Activated T-cell treated with anti-CD3 and anti-CD28 coated beads, Interleukin-2, amount 50 U/mL, for 72 hours (primary cell): ENCODE data around the gene SLC35A4. TPM values are rescaled to one million over a fixed set of nuclear protein-coding genes. Genes with fewer than 3 reads are reported as not detected.
"Not testable (repeated sequence)": the region's sequence is repeated elsewhere in the genome, so short reads cannot be mapped to it uniquely, and the experiment has no call there.

Experiments
- ATAC-seq, 2 donors: fragments of 150-1000 bp; cut with Tn5 transposase; replicated peaks in 1 of 2; 2 replicates each; pipeline ENCODE4 v1.10.0; 2021; ENCODE audit warnings: moderate library complexity in 2 of 2, mild to moderate bottlenecking in 1 of 2
- DNase-seq, 2 donors: peaks; one replicate each; pipeline ENCODE4 v3.0.0; 2021 to 2022; ENCODE audit warnings: mixed read lengths in 1 of 2
- H3K27ac Mint-ChIP-seq: one replicate; pipeline ENCODE4 v1.8.0; 2022; ENCODE audit warnings: mild to moderate bottlenecking, moderate library complexity, mixed read lengths
- H3K27me3 Mint-ChIP-seq: one replicate; pipeline ENCODE4 v1.8.0; 2022; ENCODE audit warnings: low read depth, mixed read lengths
- H3K36me3 Mint-ChIP-seq, 2 donors: one replicate each; pipeline ENCODE4 v1.8.0; 2022; ENCODE audit warnings: mixed read lengths in 2 of 2, mild to moderate bottlenecking in 1 of 2; ENCODE audit not compliant: insufficient read depth in 2 of 2
- H3K4me1 Mint-ChIP-seq: one replicate; pipeline ENCODE4 v1.8.0; 2022; ENCODE audit warnings: low read depth, mixed read lengths
- H3K4me3 Mint-ChIP-seq, 2 donors: one replicate each; pipeline ENCODE4 v1.8.0; 2022; ENCODE audit warnings: mild to moderate bottlenecking in 2 of 2, mixed read lengths in 2 of 2, moderate library complexity in 2 of 2
- H3K9me3 Mint-ChIP-seq, 2 donors: one replicate each; pipeline ENCODE4 v1.8.0; 2022; ENCODE audit warnings: mixed read lengths in 2 of 2
- total RNA-seq, 2 donors: library from RNA; stranded (reverse); gene quantifications; one replicate each; pipeline ENCODE4 v1.2.3, GENCODE V29; 2022

The SLC35A4 gene
- total RNA-seq, 2 donors from 2014 or later, result 52.7 to 69.3 TPM

DNA sequence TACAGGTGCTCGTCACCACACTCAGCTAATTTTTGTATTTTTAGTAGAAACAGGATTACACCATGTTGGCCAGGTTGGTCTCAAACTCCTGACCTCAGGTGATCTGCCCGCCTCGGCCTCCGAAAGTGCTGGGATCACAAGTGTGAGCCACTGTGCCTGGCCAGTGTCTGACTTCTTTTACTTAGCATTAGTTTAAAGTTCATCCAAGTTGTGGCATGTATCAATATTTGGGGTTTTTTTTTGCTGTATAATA lies 38.7 kb downstream of the SLC35A4 start:
- ATAC-seq, DNase-seq, H3K27me3 Mint-ChIP-seq, H3K4me1 Mint-ChIP-seq, H3K36me3 Mint-ChIP-seq, H3K4me3 Mint-ChIP-seq, H3K9me3 Mint-ChIP-seq, H3K27ac Mint-ChIP-seq: not testable (repeated sequence)

DNA sequence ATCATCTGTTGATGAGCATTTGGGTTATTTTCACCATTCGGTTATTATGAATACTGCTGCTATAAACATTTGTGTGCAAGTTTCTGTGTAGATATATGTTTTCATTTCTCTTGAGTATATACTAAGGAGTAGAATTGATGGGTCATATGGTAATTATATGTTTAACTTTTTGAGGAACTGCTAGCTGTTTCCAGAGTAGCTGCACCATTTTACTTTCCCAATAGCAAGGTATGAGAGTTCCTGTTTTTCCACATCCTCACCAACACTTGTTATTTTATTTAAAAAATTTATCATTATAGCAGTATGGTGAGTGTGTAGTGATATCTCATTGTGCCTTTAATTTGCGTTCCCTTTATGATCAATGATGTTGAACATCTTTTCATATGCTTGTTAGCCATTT lies 39.1 kb downstream of the SLC35A4 start:
- H3K27me3 Mint-ChIP-seq, result no peaks in the 10 kb centered on the region
- no peaks in the 10 kb centered on the region for H3K9me3 Mint-ChIP-seq
- ATAC-seq, result no peak
- H3K4me1 Mint-ChIP-seq, result no peaks in the 10 kb centered on the region
- DNase-seq, result no peak
- no peak overlapping the region for H3K27ac Mint-ChIP-seq
- no peaks in the 10 kb centered on the region for H3K36me3 Mint-ChIP-seq
- H3K4me3 Mint-ChIP-seq, result no peak overlapping the region

DNA sequence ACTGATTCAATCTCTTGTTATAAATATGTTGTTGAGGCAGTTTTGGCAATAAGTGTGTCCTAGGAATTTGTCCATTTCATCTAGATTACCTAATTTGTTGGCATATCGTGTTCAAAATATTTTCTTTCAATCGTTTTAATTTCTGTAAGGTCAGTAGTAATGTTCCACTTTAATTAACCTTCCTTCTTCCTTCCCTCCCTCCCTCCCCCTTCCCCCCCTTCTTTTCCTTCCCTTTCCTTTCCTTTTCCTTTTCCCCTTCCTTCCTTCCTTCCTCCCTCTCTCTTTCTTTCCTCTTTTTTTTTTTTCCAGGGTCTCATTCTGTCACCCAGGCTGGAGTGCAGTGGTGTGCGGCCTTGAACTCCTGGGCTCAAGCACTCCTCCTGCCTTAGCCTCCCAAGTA lies 41.3 kb downstream of the SLC35A4 start:
- no peaks in the 10 kb centered on the region for H3K27me3 Mint-ChIP-seq
- ATAC-seq (no peak), DNase-seq (no peak)
- no peak overlapping the region for H3K4me3 Mint-ChIP-seq
- H3K27ac Mint-ChIP-seq, result no peak overlapping the region
- no peaks in the 10 kb centered on the region for H3K4me1 Mint-ChIP-seq
- H3K36me3 Mint-ChIP-seq, result no peaks in the 10 kb centered on the region
- no peaks in the 10 kb centered on the region for H3K9me3 Mint-ChIP-seq

DNA sequence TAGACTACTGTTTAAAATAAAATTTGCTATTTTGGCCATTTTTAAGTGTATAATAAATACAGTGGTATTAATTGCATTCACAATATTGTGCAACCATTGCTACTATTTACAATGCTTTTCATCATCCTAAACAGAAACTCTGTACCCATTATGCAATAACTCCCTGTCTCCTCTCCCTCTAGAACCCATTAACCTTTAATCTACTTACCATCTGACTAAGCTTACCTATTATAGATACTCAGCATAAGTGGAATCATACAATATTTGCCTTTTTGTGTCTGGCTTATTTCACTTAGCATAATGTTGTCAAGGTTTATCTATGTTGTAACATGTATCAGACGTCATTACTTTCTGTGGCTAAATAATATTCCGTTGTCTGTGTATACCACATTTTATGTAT lies 42.4 kb downstream of the SLC35A4 start:
- no peaks in the 10 kb centered on the region for H3K9me3 Mint-ChIP-seq
- H3K27me3 Mint-ChIP-seq, result no peaks in the 10 kb centered on the region
- no peaks in the 10 kb centered on the region for H3K36me3 Mint-ChIP-seq
- H3K4me3 Mint-ChIP-seq, result no peak overlapping the region
- H3K4me1 Mint-ChIP-seq, result peaks cover 8% of the 10 kb centered on the region
- DNase-seq (no peak), ATAC-seq (no peak)
- no peak overlapping the region for H3K27ac Mint-ChIP-seq

DNA sequence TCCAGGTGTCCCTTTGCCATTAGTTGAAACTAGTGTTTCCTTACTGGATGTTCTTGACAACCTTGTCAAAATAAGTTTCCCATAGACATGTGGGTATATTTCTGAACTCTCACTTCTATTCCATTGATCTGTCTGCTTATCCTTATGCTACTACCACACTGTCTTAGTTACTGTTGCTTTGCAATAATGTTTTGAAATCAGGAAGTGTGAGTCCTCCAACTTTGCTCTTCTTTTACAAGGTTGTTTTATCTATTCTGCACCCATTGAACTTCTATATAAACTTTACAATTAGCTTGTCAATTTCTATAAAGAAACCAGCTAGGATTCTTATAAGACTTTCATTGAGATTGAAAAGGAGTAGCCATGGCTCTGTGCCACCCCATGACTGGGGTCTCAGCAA lies 44.1 kb downstream of the SLC35A4 start:
- Mint-ChIP-seq H3K36me3 (no peaks in the 10 kb centered on the region), H3K9me3 (no peaks in the 10 kb centered on the region), H3K27me3 (peaks cover 5% of the 10 kb centered on the region), H3K27ac (no peak overlapping the region), H3K4me1 (peaks cover 11% of the 10 kb centered on the region), H3K4me3 (no peak overlapping the region)
- DNase-seq (no peak), ATAC-seq (no peak)

DNA sequence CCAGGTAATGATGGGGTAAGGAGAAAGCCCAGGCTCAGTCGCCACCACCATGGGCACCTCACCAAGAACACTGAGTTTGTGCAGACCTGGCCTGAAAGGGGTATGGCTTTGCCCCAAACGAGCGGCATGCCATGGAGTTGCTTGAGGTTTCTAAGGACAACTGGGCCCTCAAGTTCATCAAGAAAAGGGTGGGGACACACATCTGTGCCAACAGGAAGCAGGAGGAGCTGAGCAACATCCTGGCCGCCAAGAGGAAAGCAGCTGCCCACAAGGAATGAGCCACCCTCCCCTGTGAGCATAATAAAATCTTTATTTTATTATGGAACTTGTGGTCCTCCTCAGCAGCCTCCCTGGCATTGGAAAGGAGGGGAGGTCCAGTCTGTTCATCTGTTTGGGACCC lies 44.5 kb downstream of the SLC35A4 start:
- no peak for DNase-seq
- no peaks in the 10 kb centered on the region for H3K36me3 Mint-ChIP-seq
- no peaks in the 10 kb centered on the region for H3K9me3 Mint-ChIP-seq
- peaks cover 11% of the 10 kb centered on the region for H3K4me1 Mint-ChIP-seq
- ATAC-seq, result no peak
- peaks cover 5% of the 10 kb centered on the region for H3K27me3 Mint-ChIP-seq
- no peak overlapping the region for H3K27ac Mint-ChIP-seq
- H3K4me3 Mint-ChIP-seq, result no peak overlapping the region

DNA sequence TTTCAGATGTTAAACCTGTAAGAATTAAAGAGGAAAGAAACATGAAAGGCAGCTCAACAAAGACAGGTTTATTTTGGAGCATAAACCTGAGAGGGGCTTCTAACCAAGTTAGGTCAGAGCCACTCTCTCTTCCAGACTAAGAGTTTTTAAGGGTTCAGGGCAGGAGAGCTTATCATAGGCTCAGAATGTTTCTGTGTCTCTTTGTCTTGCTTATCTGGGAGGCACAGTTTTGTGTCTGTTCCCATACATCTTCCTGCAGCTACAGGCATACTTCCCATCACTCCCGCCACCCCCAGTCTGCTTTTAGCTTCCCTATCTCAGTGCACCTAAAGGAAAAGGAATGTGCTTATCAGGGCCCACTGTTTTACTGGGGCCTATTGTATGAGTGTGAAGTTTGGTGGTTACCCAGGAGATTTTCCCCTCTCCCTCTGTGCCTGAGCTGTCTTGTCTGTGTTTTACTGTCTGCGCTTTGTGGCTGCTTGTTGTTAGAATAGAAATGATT lies 46.4 kb downstream of the SLC35A4 start:
- H3K36me3 Mint-ChIP-seq, result no peaks in the 10 kb centered on the region
- ATAC-seq (no peak), DNase-seq (no peak)
- H3K27me3 Mint-ChIP-seq, result peaks cover 5% of the 10 kb centered on the region
- peaks cover 11% of the 10 kb centered on the region for H3K4me1 Mint-ChIP-seq
- H3K4me3 Mint-ChIP-seq, result no peak overlapping the region
- no peak overlapping the region for H3K27ac Mint-ChIP-seq
- no peaks in the 10 kb centered on the region for H3K9me3 Mint-ChIP-seq

Other genes starting within 250 kb of the SLC35A4 start
- gene HBEGF, start 218.2 kb upstream of the SLC35A4 start, total RNA-seq, result 10 to 100 TPM in 1 of 2 donors, 1 to 10 TPM in 1; 9.6 to 13.6 TPM
- under 1 TPM; 0.07 to 0.56 TPM for gene SLC4A9, start 204.6 kb upstream of the SLC35A4 start, total RNA-seq
- gene ANKHD1, start 163.0 kb upstream of the SLC35A4 start, total RNA-seq, result 100 to 1,000 TPM; 122 to 140 TPM
- 10 to 100 TPM; 14.4 to 16.8 TPM for gene EIF4EBP3, start 17.2 kb upstream of the SLC35A4 start, total RNA-seq
- gene SRA1, start 7.4 kb upstream of the SLC35A4 start, total RNA-seq, result 10 to 100 TPM; 50.8 to 61.1 TPM
- gene APBB3, start 230 bp upstream of the SLC35A4 start, total RNA-seq, result 10 to 100 TPM; 33.8 to 38.2 TPM
- gene CD14, start 68.3 kb downstream of the SLC35A4 start, total RNA-seq, result under 1 TPM in 1 of 2 donors, not detected in 1; 0.41 TPM
- gene TMCO6, start 74.6 kb downstream of the SLC35A4 start, total RNA-seq, result 10 to 100 TPM; 31.8 to 35.0 TPM
- gene NDUFA2, start 82.8 kb downstream of the SLC35A4 start, total RNA-seq, result 10 to 100 TPM; 43.3 to 51.6 TPM
- gene IK, start 83.0 kb downstream of the SLC35A4 start, total RNA-seq, result 100 to 1,000 TPM; 121 to 129 TPM
- gene WDR55, start 100.1 kb downstream of the SLC35A4 start, total RNA-seq, result 10 to 100 TPM; 24.3 to 30.2 TPM
- gene DND1, start 108.7 kb downstream of the SLC35A4 start, total RNA-seq, result 1 to 10 TPM; 3.7 to 4.6 TPM
- 10 to 100 TPM; 78.4 to 85.1 TPM for gene HARS1, start 126.5 kb downstream of the SLC35A4 start, total RNA-seq
- 10 to 100 TPM; 31.2 to 31.3 TPM for gene HARS2, start 126.6 kb downstream of the SLC35A4 start, total RNA-seq
- 10 to 100 TPM; 44.9 to 53.7 TPM for gene ZMAT2, start 135.6 kb downstream of the SLC35A4 start, total RNA-seq
- not detected for gene PCDHA1, start 221.3 kb downstream of the SLC35A4 start, total RNA-seq
- gene PCDHA2, start 230.0 kb downstream of the SLC35A4 start, total RNA-seq, result not detected
- gene PCDHA3, start 236.2 kb downstream of the SLC35A4 start, total RNA-seq, result not detected
- gene PCDHA4, start 242.2 kb downstream of the SLC35A4 start, total RNA-seq, result not detected